ENCODE data around the gene GNB1L.

- TF ChIP-seq CTCF (conservative IDR thresholded peaks at IDR 0.05; ENCODE audit: low read depth, low read length) (no peak), EZH2 (IDR thresholded peaks at IDR 0.05; ENCODE audit: borderline replicate concordance, low read depth, low read length, poor library complexity, severe bottlenecking) (no peak)
Measured at GRCh38 chr22:19738664-19739447, 115.8 kb downstream of the GNB1L start.

All from A673 (cell line).